Fibroblast of mammary gland (primary cell): Measurements from ENCODE around the gene CEBPE.
A peak's percentile ranks its signal among the peaks of the same experiment; 100 is the strongest.

Experiments used
- DNase-seq: peaks from one replicate; pipeline ENCODE4 v3.0.0-alpha.2; 2010; ENCODE audit warnings: low read depth
- H3K4me3 ChIP-seq: 2 replicates; pipeline ENCODE4 v1.5.1; 2011; ENCODE audit warnings: low read depth, mild to moderate bottlenecking, low read length, moderate library complexity; ENCODE audit not compliant: control insufficient read depth
- CTCF ChIP-seq: conservative IDR thresholded peaks from 2 replicates; pipeline ENCODE4 v1.5.1; 2011; ENCODE audit warnings: low read depth, low read length, inconsistent platforms; ENCODE audit not compliant: control insufficient read depth, insufficient read depth

The CEBPE gene

GRCh38 chr14:23101213-23101970 is 17.7 kb downstream of the CEBPE start:
- TF ChIP-seq CTCF: no peak

GRCh38 chr14:23099212-23099861 is 19.7 kb downstream of the CEBPE start:
- H3K4me3 ChIP-seq: no peak overlapping the region
- DNase-seq: no peak
- TF ChIP-seq CTCF: no peak

More at GRCh38 chr14:23101213-23101970, 17.7 kb downstream of the CEBPE start:
- no peak for DNase-seq
- no peak overlapping the region for H3K4me3 ChIP-seq

- no peak for TF ChIP-seq CTCF
- H3K4me3 ChIP-seq: no peak overlapping the region
Measured at GRCh38 chr14:23097786-23098185, 21.3 kb downstream of the CEBPE start.

GRCh38 chr14:23095196-23096108 is 23.6 kb downstream of the CEBPE start, which contains the start of gene C14orf119:
C14orf119 (plus strand) TSS chr14:23095505; CDS start chr14:23097659, 2,154 bp downstream.
- peak; percentile 99 for DNase-seq
- peak within 1 kb of the TSS; percentile 97 for H3K4me3 ChIP-seq
- no peak for TF ChIP-seq CTCF

More at GRCh38 chr14:23097786-23098185, 21.3 kb downstream of the CEBPE start:
- DNase-seq: no peak

- TF ChIP-seq CTCF: no peak
- DNase-seq: peak; percentile 84
- peak within 1 kb of the TSS; percentile 97 for H3K4me3 ChIP-seq
Measured at GRCh38 chr14:23094666-23095195, 24.3 kb downstream of the CEBPE start, which contains the start of gene ACIN1. ACIN1 (minus strand) TSS chr14:23095136; CDS start chr14:23095112, 24 bp downstream.

GRCh38 chr14:23093991-23094665 is 24.9 kb downstream of the CEBPE start:
- DNase-seq: no peak
- TF ChIP-seq CTCF: peak; percentile 23
- peak overlapping the region; percentile 97 for H3K4me3 ChIP-seq
